ENCODE data around the gene B4GALT3. TPM values are rescaled to one million over a fixed set of nuclear protein-coding genes. Genes with fewer than 3 reads are reported as not detected.

B4GALT3 gene
- total RNA-seq, 1 donor from 2014 or later: 41.7 TPM

DNA sequence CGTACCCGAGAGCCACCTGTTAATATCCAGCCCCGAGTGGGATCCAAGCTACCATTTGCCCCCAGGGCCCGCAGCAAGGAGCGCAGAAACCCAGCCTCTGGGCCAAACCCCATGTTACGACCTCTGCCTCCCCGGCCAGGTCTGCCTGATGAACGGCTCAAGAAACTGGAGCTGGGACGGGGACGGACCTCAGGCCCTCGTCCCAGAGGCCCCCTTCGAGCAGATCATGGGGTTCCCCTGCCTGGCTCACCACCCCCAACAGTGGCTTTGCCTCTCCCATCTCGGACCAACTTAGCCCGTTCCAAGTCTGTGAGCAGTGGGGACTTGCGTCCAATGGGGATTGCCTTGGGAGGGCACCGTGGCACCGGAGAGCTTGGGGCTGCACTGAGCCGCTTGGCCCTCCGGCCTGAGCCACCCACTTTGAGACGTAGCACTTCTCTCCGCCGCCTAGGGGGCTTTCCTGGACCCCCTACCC is 16.6 kb downstream of the B4GALT3 start:
- TF ChIP-seq, protein P1, sequence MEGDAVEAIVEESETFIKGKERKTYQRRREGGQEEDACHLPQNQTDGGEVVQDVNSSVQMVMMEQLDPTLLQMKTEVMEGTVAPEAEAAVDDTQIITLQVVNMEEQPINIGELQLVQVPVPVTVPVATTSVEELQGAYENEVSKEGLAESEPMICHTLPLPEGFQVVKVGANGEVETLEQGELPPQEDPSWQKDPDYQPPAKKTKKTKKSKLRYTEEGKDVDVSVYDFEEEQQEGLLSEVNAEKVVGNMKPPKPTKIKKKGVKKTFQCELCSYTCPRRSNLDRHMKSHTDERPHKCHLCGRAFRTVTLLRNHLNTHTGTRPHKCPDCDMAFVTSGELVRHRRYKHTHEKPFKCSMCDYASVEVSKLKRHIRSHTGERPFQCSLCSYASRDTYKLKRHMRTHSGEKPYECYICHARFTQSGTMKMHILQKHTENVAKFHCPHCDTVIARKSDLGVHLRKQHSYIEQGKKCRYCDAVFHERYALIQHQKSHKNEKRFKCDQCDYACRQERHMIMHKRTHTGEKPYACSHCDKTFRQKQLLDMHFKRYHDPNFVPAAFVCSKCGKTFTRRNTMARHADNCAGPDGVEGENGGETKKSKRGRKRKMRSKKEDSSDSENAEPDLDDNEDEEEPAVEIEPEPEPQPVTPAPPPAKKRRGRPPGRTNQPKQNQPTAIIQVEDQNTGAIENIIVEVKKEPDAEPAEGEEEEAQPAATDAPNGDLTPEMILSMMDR (IDR thresholded peaks at IDR 0.05): no peak
- Mint-ChIP-seq H3K4me1 (peaks cover 44% of the 10 kb centered on the region), H3K36me3 (ENCODE audit: low read depth) (peaks cover 69% of the 10 kb centered on the region)

DNA sequence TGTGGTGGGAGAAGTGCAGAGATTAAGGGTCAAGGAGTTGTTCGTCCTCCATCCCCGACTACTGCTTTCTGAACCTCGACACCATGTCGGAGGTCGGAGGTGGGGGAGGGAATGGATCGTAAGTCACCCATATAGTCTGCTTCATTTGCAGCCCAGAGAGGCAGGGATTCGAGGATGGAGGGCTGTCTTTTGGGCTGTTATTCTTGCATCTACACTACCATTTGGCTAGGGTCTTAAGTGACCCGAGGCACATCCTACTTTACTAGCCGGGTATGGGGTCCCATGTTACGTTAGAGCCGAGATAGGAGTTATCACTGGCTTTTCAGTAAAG is 17.4 kb downstream of the B4GALT3 start:
- H3K27me3 Mint-ChIP-seq: no peaks in the 10 kb centered on the region
- H3K36me3 Mint-ChIP-seq (ENCODE audit: low read depth): peaks cover 64% of the 10 kb centered on the region
- peak overlapping the region; percentile 91 for H3K27ac Mint-ChIP-seq
- TF ChIP-seq, protein P1 (IDR thresholded peaks at IDR 0.05): no peak
- ATAC-seq (ENCODE audit: low read depth) (no peak), DNase-seq (no peak)
- intact Hi-C loops (cut with micrococcal nuclease): loop anchor here (1.0 to 2.0 kb wide), 4 partner anchors 32 to 115 kb away; partner anchors contain the start of genes NIT1, PFDN2 and USF1
- H3K9me3 Mint-ChIP-seq: no peaks in the 10 kb centered on the region
- H3K4me1 Mint-ChIP-seq: peaks cover 45% of the 10 kb centered on the region
- POLR2A ChIA-PET: interaction anchor here (3.2 kb wide), 1 partner anchor 42 kb away, joined by 13 read pairs; the partner anchor contains the start of gene NDUFS2
- H3K4me3 Mint-ChIP-seq: peak overlapping the region; percentile 93
- CTCF ChIA-PET: no interaction called here

More for the DNA sequence above, 16.6 kb downstream of the B4GALT3 start:
- no peak for DNase-seq
- Mint-ChIP-seq H3K27ac (no peak overlapping the region), H3K9me3 (no peaks in the 10 kb centered on the region), H3K4me3 (peak overlapping the region; percentile 93), H3K27me3 (no peaks in the 10 kb centered on the region)
- POLR2A ChIA-PET: no interaction called here
- intact Hi-C loops (cut with micrococcal nuclease): no loop called here
- ATAC-seq (ENCODE audit: low read depth): no peak
- CTCF ChIA-PET: no interaction called here

DNA sequence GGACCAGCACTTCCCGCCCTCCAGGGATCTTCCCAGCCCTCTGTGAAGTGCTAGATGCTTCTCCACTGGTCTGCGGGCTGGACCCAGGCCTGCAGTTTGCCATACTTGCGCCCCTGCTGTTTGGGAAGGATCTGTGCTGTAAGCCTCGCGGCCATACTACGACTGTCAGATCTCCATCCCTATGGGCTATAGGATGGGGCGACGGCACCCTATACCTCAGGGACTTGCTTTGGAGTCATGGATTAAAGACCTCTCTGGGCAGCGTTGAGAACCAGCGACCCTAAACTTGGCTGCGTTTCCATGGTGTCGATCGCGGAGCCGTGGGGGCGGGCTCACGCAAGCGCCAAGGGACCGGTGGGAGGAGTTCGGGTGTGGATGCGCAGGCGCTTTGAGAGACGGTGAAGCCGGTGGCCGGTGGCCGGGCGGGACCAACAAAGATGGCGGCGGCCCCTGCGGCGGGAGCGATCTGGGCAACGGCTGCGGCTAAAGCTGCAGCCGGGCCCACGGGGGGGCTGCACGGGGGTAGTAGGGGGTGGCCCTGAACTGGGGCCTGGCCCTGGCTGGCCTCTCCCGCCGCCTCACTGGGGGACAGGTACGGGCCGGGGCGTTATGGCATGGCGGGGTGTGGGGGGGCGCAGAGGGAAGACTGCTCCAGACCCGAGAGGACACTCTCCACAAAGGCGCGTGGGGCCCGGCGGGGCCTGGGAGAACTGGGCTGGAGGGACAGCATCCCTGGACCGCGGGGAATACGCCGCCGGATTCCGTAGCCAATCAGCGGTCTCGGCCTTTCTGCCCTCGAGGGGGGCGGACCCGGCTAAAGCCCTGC is 18.0 kb downstream of the B4GALT3 start, which contains the start of gene USP21:
USP21 (plus strand) TSS at position 414 of the 826 bp plus-strand sequence. CDS start 1,141 bp downstream, outside the sequence.
- DNase-seq (peak; percentile 93), ATAC-seq (ENCODE audit: low read depth) (peak; percentile 95)
- TF ChIP-seq, protein P1 (IDR thresholded peaks at IDR 0.05): no peak
- H3K9me3 Mint-ChIP-seq: no peaks in the 10 kb centered on the region
- H3K4me1 Mint-ChIP-seq: peaks cover 48% of the 10 kb centered on the region
- peak within 1 kb of the TSS; percentile 93 for H3K4me3 Mint-ChIP-seq
- intact Hi-C loops (cut with micrococcal nuclease): loop anchor here (1.0 to 2.0 kb wide), 4 partner anchors 33 to 114 kb away; partner anchors contain the start of genes NIT1, PFDN2 and USF1
- ChIA-PET POLR2A (interaction anchor here (0.6 to 3.2 kb wide), 5 partner anchors 8 to 169 kb away, joined by 3 to 13 read pairs (median 4); partner anchors contain the start of genes DEDD, NDUFS2 and TSTD1), CTCF (no interaction called here)
- H3K36me3 Mint-ChIP-seq (ENCODE audit: low read depth): peaks cover 61% of the 10 kb centered on the region
- no peaks in the 10 kb centered on the region for H3K27me3 Mint-ChIP-seq
- H3K27ac Mint-ChIP-seq: peak within 1 kb of the TSS; percentile 91

DNA sequence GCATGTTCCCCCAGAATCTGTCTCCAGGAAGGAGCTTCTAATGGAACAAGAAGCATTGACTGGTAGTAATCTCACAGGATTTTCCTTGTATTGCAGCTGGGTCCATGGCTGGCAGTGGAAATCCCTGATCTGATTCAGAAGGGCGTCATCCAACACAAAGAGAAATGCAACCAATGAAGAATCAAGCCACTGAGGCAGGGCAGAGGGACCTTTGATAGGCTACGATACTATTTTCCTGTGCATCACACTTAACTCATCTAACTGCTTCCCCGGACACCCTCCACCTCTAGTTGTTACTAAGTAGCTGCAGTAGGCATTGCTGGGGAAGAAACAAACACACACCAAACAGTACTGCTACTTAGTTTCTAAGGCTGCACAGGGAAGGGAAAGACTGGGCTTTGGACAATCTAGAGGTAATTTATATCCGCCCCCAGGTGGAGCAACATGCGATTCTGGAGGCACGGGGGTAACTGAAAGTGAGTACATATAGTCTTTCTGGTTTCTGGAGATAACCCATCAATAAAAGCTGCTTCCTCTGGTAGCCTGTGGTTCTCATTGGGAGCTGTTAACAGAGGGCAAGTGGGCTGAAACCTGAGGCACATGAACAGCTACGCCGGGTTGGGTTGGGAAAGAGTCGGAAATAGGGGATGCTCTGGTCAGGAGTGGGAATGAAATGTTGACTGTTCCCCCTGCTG is 18.8 kb downstream of the B4GALT3 start:
- DNase-seq (no peak), ATAC-seq (ENCODE audit: low read depth) (no peak)
- Mint-ChIP-seq H3K27ac (peak overlapping the region; percentile 91), H3K27me3 (no peaks in the 10 kb centered on the region), H3K36me3 (ENCODE audit: low read depth) (peaks cover 61% of the 10 kb centered on the region), H3K9me3 (no peaks in the 10 kb centered on the region), H3K4me3 (peak overlapping the region; percentile 93), H3K4me1 (peaks cover 55% of the 10 kb centered on the region)
- ChIA-PET POLR2A (interaction anchor here (0.6 to 3.2 kb wide), 7 partner anchors 9 to 168 kb away, joined by 3 to 13 read pairs (median 4); partner anchors contain the start of genes B4GALT3, DEDD, NDUFS2 and TSTD1), CTCF (interaction anchor here (1.1 kb wide), 1 partner anchor 160 kb away, joined by 3 read pairs; no protein-coding TSS in a partner anchor)
- TF ChIP-seq, protein P1 (IDR thresholded peaks at IDR 0.05): no peak
- intact Hi-C loops (cut with micrococcal nuclease): loop anchor here (1.0 to 2.0 kb wide), 4 partner anchors 34 to 113 kb away; partner anchors contain the start of genes NIT1, PFDN2 and USF1
